Activated CD8-positive, alpha-beta memory T cell treated with anti-CD3 and anti-CD28 coated beads, Interleukin-2, amount 50 U/mL, for 24 hours (primary cell): ENCODE data around the gene SH3BP5L.
"Not testable (repeated sequence)": the region's sequence is repeated elsewhere in the genome, so short reads cannot be mapped to it uniquely, and the experiment has no call there.

Source experiments
- DNase-seq: peaks from one replicate; pipeline ENCODE4 v3.0.0-alpha.2; 2020; ENCODE audit errors: extremely low read depth

The SH3BP5L gene

DNA sequence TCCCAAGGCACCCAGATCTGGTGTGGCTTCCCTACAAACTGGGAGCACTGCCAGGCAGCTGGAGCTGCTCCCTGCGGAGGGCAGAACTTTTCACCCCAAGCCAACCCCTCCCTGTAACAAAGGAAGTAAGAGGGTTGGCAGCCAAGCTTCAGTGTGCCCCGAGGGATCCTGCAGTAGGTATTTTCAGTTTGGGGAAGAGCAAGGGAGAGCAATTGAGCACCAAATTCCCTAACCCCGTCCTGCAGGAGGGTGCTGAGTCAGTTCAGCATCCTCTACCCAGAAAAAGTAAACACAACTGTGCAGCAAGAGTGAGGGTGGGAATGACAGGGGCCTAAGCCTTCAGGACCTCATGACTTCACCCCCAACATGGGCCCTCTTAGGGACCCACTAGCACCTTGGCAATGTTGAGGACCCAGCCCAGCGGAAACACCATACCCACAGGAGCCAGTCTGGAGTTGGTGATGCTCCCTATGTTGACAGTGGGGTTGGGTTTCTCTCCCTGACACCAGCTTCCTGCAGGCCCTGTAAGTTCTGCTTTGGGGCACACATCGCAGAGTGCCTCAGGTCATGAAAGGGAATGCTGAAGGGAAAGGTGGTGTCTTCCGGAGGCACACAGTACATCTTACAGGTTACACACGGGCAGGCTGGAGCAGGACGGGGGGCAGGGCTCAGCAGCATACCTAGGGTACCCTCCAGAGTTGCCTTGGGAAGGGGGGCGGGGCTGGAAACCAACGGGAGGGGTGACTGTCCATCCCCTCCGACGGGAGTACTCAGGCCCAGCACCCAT, 14.8 kb downstream of the SH3BP5L start:
- DNase-seq: no peak

DNA sequence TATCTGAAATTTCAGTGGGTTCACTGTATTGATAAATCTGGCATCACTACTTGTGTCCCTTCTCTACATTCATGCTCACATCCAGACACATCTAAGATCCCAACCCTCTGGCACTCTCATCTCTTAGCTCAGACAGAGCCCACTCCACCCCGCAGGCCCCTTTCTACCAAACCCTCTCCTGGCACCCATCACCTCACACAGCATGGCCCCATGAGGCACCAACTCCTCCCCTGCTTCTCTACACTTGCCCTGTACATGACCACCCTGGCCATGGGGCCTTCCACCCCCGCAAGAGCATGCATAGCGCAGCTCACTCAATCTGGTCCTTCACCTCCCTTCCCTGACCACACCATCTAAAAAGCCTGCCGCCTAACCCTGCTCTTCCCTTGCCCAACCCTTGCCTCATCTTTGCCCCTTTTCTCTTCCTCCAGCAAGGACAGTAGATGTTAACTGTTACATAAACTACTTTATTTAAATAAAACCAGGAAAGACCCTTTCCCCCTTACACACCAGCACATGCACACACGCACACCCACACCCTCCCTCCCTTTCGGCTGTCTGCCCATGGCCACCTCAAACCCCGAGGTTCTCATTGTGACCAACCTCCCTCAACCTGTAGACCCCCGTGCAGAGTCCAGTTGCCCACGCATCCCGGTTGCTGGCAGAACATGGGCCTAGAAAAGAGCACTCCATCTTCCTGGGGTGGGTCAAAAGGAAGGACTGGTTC, 15.6 kb downstream of the SH3BP5L start:
- DNase-seq: no peak

DNA sequence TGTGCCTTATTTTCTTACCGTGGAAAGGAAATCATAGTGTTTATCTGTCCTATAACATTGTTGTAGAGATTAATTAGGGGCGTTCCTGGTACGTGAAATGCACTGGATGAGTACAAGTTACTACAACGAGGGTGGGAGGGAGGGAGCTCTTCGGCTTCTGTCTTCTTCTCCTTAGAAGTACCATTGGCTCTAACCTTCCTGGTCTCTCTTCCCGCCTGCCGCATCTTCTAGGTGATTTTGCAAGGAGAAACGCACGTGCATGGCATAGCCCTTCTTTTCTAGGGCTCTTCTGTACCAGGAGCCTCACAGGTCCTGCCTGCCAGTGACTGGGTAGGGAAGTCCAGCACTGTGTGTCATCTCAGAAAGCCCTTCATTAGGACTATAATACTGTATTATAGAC, 16.8 kb downstream of the SH3BP5L start:
- no peak for DNase-seq

DNA sequence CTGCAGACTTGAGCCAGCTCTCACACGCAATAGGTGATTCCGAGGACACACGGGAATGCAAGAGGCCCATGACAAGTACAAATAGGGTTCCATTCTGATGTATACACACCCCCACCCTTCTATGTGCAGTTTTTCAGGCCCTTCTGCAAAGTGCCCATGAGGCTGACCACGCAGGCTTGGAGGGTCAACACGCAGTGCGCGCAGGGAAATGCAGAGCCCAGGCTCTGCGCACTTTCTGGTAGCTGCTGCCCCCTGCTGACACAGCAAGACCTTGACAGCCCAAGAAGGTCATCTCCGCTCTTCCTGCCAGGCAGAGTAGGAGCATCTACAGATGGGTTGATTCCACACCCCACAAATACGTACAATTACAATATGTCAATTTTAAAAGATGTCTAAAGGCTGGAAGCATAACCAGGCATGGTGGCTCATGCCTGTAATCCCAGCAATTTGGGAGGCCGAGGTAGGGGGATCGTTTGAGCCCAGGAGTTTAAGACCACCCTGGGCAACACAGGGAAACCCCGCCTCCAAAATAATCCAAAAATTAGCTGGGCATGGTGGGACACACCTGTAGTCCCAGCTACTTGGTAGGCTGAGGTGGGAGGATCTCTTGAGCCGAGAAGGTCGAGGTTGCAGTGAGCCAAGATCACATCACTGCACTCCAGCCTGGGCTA, 18.5 kb downstream of the SH3BP5L start:
- peak; percentile 17 for DNase-seq

DNA sequence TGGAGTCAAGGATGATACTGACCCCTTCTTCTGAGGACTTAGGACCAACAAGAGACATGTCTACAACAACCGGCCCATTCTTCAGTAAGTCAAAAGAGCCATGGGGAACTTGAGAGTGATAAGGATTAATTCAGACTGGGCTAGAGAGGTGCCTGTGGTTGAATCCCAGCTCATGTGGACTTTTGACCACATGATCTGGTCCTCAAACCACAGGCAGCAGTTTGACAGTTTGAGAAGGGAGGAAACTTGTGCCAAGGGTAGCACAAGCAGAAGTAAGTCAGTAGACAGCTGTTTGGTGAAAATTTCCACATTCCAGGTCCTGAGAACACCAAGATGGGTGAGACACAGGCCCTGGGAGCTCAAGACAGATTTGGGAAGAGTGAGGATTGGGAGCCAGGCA, 19.8 kb downstream of the SH3BP5L start:
- DNase-seq: no peak

DNA sequence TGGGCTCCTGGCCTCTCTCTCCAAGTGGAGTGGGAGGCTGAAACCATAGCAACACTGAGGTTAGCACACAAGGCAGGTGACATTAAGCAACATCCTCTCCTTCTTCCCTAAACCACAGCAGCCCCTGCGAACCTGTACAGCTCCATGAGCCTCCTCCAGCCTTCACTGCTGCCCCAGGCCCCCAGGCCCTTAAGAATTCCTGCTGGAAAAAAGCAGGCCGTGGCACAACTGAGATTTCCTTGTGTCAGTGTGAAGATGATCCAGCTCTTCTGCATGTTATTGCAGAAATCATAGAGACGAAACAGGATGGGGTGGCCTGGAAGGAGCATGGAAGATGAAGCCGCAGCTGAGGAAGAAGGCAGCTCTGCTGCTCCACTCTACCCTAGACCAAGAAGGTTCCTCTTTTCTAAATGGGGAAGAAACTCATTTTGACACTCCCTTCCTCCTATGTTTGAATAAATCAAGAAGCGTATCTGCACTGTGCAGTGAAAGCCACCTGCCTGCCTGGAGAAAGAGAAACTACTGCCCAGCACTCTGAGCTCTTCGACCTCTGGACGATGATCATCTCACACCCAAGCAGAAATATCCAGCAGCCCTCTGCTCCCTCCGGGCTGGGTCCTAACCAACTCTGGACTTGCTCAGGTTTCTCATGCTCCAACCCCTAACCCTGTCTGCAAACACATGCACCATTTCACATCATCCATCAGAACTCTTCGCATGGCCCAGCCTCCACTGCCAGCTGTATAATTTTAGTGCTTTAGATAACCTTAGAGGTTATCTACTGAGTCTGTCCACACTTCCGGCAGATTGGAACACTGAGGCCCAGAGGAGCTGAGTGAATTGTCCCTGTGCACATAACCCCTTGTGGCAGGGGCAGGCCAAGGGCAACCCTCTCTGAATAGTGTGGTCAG, 20.7 kb downstream of the SH3BP5L start:
- DNase-seq: no peak

DNA sequence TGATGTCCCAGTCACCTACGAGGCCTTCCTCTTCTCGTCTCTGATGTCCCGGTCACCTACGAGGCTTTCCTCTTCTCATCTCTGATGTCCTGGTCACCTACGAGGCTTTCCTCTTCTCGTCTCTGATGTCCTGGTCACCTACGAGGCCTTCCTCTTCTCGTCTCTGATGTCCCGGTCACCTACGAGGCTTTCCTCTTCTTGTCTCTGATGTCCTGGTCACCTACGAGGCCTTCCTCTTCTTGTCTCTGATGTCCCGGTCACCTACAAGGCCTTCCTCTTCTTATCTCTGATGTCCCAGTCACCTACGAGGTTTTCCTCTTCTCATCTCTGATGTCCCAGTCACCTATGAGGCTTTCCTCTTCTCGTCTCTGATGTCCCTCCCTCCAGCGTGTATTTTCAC, 22.2 kb downstream of the SH3BP5L start:
- DNase-seq: not testable (repeated sequence)

DNA sequence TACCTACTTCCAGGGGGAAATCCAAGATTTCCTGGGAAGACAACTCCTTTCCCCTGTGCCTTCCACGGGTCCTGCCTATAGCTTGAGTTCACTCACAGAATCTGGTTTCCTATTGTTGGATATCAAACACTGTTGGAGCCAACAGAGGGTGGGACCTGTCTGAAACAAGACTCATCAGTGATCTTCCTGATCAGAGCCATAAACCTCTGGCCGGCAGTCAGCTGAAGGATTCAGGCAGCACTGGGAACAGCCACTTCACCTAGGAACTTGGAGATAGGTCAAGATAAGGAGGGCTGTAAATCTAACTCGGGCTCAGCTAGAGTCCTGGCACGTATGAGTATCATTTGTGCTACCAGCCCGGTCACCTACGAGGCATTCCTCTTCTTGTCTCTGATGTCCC, 23.3 kb downstream of the SH3BP5L start:
- DNase-seq: no peak

DNA sequence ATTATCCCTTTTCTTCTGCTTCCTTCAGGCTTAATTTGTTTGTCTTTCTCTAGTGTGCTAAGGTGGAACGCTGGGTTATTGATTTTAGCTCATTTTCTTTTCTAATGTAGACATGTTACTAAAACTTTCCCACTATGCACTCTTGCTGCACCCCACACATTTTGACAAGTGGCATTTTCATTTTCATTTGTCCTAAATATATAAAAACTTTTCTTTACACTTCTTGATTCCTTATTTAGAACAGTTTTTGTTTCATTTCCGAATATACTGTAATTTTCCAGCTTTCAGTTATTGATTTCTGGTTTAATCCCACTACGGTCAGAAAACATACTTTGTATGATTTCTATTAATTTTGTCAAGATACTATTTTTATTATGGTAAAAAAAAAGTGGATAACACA, 25.3 kb downstream of the SH3BP5L start:
- no peak for DNase-seq

DNA sequence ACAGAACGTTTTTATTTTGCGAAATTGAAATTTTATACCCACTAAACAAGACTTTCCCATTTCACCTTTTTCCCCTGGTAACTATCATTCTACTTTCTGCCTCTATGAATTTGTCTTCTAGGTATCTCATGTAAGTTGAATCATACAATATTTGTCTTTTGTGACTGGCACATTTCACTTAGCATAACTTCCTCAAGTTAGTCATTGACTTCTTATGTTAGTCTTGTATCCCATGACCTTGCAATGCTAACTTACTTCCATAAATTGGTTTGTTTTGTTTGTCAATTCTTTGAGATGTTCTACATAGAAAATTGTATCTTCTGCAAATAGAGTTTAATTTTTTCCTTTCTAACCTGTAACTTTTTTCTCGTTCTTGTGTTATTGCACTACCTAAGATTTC, 26.9 kb downstream of the SH3BP5L start:
- DNase-seq: no peak

DNA sequence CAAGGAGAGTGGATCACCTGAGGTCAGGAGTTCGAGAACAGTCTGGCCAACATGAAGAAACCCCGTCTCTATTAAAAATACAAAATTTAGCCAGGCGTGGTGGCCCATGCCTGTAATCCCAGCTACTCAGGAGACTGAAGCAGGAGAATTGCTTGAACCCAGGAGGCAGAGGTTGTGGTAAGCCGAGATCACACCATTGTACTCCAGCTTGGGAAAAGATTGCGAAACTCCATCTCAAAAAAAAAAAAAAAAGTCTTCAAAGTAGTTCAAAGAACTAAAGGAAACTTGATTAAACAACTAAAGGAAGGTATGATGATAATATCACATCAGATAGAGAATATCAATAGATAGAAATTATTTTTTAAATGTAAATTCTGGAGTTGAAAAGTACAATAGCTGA, 31.1 kb downstream of the SH3BP5L start:
- DNase-seq: not testable (repeated sequence)

DNA sequence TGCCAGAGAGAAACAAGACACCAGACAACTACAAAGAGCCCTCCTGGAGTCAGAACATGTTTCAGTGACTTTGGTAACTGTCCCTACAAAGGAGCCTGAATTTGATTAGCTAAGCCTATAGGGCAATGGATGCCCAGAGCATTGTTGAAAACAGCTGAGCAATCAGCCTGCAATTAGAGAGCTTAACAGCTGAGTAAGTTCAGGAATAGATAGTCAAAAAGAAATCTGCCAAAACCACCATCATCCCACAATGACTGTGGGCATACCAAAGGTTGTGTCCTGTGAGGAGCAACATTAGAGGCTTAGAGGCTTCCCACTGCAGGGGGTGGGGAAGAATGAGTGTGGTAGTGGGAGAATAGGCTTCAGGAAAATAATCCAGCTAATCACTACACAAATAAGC, 32.1 kb downstream of the SH3BP5L start:
- DNase-seq: no peak

DNA sequence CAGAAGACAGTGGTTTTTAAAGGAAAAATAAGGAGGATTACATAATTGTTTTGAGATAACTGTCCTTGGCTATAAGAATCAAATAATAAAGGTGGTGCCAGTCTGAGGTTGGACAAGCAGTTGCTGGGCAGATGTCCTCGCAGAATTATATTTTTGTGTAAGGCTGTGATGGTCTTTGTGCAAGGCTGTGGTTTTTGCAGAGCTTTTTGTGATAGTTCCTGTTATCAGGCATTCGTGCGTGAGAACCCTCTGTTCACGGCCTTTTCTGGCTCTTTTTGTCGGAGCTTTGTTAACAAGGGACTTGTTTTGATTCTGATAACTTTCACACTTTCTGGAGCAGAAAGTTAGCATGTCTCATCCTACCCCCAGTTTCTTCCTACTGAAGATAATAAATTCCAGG, 33.4 kb downstream of the SH3BP5L start:
- no peak for DNase-seq

DNA sequence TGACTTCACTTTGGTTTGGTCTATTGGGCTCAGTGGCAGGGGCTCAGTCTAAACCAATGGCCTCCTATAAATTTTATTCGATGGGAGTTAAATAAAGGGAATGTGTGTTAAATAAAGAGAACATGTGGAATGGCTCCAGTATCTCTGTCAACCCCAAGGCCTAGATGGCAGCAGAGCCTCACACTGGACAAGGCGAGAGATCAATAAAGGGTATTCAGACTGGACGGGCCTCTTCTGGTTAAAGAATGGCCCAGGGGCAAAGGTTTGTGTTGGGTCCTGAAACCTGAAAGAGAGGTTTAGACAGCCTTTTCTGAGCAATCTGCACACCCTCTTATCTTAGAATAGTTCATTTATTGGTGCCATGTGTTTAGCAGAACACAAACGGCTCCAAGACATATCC, 34.7 kb downstream of the SH3BP5L start:
- no peak for DNase-seq

DNA sequence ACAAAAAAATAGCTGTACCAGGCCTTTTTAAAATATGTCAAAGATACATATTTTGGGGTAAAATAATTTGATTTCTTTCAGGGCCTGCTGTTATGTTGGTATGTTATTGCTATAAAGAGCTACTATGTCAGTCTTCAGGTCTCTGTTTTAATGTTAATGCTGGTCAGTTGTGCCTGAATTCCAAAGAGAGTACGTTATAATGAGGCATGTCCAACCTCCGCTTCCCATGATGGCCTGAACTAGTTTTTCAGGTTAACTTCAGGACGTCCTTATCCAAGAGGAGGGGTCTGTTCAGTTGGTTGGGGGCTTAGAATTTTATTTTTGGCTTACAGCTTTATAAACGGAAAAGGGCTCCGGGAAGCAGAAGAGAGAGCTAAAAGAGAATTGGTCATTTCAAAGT, 35.3 kb downstream of the SH3BP5L start:
- no peak for DNase-seq

DNA sequence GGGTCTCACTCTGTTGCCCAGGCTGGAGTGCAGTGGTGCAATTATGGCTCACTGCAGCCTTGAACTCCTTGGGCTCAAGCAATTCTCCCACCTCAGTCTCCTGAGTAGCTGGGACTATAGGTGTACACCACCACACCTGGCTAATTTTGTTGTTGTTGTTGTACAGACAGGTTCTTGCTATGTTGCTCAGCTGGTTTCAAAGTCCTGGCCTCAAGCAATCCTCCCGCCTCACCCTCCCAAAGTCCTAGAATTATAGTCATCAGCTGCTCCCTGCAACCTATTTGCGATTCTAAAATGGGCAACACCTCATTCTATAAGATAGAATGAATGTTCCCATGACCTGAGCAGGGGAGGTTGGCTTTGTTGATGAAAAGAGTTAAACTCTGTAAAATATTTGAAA, 36.4 kb downstream of the SH3BP5L start:
- not testable (repeated sequence) for DNase-seq

DNA sequence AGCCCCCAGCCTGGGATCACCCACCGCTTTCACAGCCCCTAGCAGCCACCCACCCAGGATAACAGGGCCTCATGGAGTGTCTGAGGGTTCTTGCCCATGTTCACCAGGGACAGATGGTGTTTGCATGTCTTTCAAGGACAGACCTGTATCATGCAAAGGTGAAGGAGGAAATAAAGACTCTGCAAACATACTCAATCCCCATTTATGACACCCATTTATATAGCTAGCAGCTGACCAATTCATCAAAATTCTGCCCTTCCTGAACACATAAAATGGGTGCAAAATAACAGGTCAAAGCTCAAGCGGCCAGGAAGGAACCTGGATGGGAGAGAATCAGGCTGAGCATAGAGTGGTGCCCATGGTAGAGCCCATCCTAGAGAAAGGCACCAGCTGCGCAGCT, 37.4 kb downstream of the SH3BP5L start:
- DNase-seq: no peak

DNA sequence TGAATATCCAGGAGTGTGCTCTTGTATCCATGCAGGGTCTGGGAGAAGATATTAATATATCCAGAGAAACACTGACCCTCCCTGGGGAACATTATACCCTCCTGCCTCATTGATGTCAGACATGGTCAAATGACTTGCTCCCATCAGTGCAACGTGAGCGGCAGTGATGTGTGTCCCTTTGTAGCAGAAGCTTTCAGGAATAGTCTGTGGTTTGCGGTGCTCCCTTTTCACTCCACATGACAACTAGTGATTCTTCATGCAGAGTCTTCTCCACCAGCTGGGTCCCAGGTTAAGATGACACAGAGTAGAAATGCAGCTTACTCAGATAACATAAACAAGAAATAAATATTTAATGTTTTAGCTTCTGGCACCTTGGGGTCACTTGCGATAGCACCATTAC, 38.3 kb downstream of the SH3BP5L start:
- no peak for DNase-seq

DNA sequence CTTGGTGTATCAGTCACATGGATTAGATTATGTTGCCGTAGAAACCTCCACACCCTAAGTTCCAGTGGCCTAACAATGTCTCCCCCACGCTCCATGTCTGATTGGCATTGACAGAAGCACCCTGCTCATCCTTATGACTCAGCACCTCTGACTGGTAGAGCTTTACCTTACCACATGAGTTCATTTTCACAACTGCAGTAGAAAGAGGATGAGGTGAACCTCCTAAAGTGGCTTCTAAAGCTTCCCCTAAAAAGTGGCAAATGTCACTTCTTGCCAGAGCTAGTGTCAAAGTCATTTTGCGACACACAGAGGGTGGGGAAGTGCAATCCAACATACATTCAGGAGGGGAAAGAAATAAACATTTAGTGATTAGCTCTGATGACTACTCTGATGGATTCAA, 39.6 kb downstream of the SH3BP5L start:
- DNase-seq: no peak

DNA sequence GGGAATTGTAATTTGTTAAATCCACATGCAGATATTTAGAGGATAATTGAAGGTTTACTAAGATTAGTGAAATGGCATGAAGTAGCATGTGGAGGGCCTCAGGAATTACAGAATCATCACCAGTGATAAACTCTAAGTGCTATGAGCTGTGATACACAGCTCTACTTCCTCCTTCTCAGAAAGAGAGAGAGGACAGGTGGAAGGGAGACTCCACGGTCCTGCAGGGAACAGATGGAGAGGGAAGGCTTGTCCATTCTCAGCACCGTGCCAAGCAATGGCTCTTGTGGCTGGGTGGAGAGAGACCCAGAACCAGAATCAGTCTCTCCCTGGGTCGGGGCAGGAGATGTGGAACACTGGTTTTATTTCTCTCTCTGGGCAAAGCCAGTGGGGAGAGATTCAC, 42.3 kb downstream of the SH3BP5L start:
- DNase-seq: no peak

DNA sequence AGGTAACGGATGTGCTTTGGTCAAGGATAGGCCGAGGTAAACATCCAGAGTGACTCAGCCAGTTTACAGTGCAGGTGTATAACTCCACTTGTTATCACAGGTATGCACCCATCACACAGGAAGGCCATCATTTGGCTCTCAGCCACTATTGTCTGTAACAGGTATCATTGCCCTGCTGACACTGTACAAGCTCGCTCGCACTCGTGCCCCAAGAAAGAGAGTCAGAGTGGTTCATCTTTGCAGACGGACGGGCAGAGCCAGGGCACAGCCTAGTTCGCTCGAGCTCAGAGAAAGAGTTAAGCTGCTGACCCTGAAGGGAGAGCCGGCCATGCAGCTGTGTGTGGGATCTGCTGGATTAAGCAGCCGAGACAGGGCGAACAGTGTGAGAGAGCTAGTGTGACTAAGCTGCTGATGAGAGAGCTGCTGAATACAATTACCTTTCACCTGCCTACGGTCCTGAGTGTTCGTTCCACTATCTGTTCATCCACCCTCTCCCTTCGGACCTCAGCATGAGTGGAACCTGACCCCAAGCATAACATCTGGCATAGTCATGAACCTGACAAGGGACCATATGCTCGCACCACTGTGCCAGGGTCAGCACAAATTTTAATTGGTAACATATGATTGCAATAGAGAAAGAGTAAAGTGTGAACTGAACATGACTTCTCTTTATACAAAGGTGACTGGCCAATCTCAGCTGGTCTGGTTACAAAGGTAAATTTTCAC, 43.1 kb downstream of the SH3BP5L start:
- no peak for DNase-seq
